Ureter (tissue), 1 donor: ENCODE measurements around the gene TIAL1. TPM values are rescaled to one million over a fixed set of nuclear protein-coding genes. Genes with fewer than 3 reads are reported as not detected.
A peak's percentile ranks its signal among the peaks of the same experiment; 100 is the strongest.
"Not testable (repeated sequence)": the region's sequence is repeated elsewhere in the genome, so short reads cannot be mapped to it uniquely, and the experiment has no call there.

ENCODE experiments used
- DNase-seq: peaks from one replicate; pipeline ENCODE4 v3.0.0-alpha.2; 2020; ENCODE audit warnings: low spot score
- total RNA-seq: library from RNA; stranded (reverse); gene quantifications from one replicate; pipeline ENCODE4 v1.2.4, GENCODE V29; 2023
- donor health status: DM: yes; HTN: yes; CAD: no.

Gene TIAL1
- total RNA-seq, 1 donor from 2014 or later, result 116 TPM

- DNase-seq, result no peak
These were observed 17.0 kb upstream of the TIAL1 start for GRCh38 chr10:119613741-119614140.

- no peak for DNase-seq
These were observed 14.7 kb upstream of the TIAL1 start for GRCh38 chr10:119611433-119611832.

GRCh38 chr10:119609516-119609915 is 12.8 kb upstream of the TIAL1 start:
- DNase-seq, result no peak

- peak; percentile 61 for DNase-seq
These were observed 11.8 kb upstream of the TIAL1 start for GRCh38 chr10:119608316-119609155.

- DNase-seq, result no peak
These were observed 7.7 kb upstream of the TIAL1 start for GRCh38 chr10:119604468-119604867.

- DNase-seq, result no peak
These were observed 5.7 kb upstream of the TIAL1 start for GRCh38 chr10:119602241-119603095.

- no peak for DNase-seq
These were observed 1.6 kb upstream of the TIAL1 start for GRCh38 chr10:119598397-119598796.

GRCh38 chr10:119597405-119598186 is 832 bp upstream of the TIAL1 start:
- no peak for DNase-seq

GRCh38 chr10:119595676-119596515 is 868 bp downstream of the TIAL1 start:
- peak; percentile 62 for DNase-seq

- DNase-seq, result no peak
These were observed 1.6 kb downstream of the TIAL1 start for GRCh38 chr10:119595134-119595675.

GRCh38 chr10:119588071-119588470 is 8.7 kb downstream of the TIAL1 start:
- DNase-seq, result no peak

- no peak for DNase-seq
These were observed 18.4 kb downstream of the TIAL1 start for GRCh38 chr10:119578355-119578754.

- DNase-seq, result no peak
These were observed 20.8 kb downstream of the TIAL1 start for GRCh38 chr10:119575991-119576390.

GRCh38 chr10:119575506-119575905 is 21.3 kb downstream of the TIAL1 start:
- DNase-seq, result no peak

GRCh38 chr10:119567978-119568377 is 28.8 kb downstream of the TIAL1 start:
- no peak for DNase-seq

GRCh38 chr10:119562097-119562496 is 34.7 kb downstream of the TIAL1 start:
- DNase-seq, result no peak

- DNase-seq, result not testable (repeated sequence)
These were observed 37.3 kb downstream of the TIAL1 start for GRCh38 chr10:119559511-119559910.

- DNase-seq, result not testable (repeated sequence)
These were observed 40.7 kb downstream of the TIAL1 start for GRCh38 chr10:119556081-119556480.

- no peak for DNase-seq
These were observed 41.5 kb downstream of the TIAL1 start for GRCh38 chr10:119555178-119555784.

GRCh38 chr10:119550827-119551226 is 45.9 kb downstream of the TIAL1 start:
- DNase-seq, result no peak
